Keratinocyte (primary cell): ENCODE measurements around the gene EML1. TPM values are rescaled to one million over a fixed set of nuclear protein-coding genes. Genes with fewer than 3 reads are reported as not detected.
A peak's percentile ranks its signal among the peaks of the same experiment; 100 is the strongest.

ENCODE experiments used
- DNase-seq: peaks from one replicate; pipeline ENCODE4 v3.0.0-alpha.2; 2011; ENCODE audit warnings: low read depth, missing footprints, low spot score
- FAIRE-seq: peaks from 2 replicates; lab custom pipeline; 2011; peaks lifted over from hg19 to GRCh38; lab: Jason Lieb, UNC
- H2AFZ ChIP-seq: 2 replicates; pipeline ENCODE4 v1.6.0; 2012; ENCODE audit warnings: low read length, control low read depth, inconsistent platforms; ENCODE audit not compliant: control insufficient read depth
- H3K27ac ChIP-seq: 2 replicates; pipeline ENCODE4 v1.5.1; 2011; ENCODE audit warnings: low read length; ENCODE audit not compliant: control insufficient read depth, insufficient read depth
- H3K27me3 ChIP-seq: 3 replicates; pipeline ENCODE4 v1.6.0; 2011; ENCODE audit warnings: low read length; ENCODE audit not compliant: control insufficient read depth, insufficient read depth; ENCODE audit errors: extremely low read depth
- H3K36me3 ChIP-seq, 2 experiments: 2 replicates in 1 of 2; 3 replicates in 1 of 2; pipeline ENCODE4 v1.5.1; 2011; ENCODE audit warnings: low read length in 2 of 2, mild to moderate bottlenecking in 1 of 2; ENCODE audit not compliant: control insufficient read depth in 2 of 2, insufficient read depth in 2 of 2; ENCODE audit errors: extremely low read depth in 1 of 2
- H3K4me1 ChIP-seq: 3 replicates; pipeline ENCODE4 v1.5.1; 2011; ENCODE audit warnings: low read length; ENCODE audit not compliant: control insufficient read depth, insufficient read depth; ENCODE audit errors: extremely low read depth
- H3K4me2 ChIP-seq: 3 replicates; pipeline ENCODE4 v1.6.0; 2011; ENCODE audit warnings: low read depth, low read length; ENCODE audit not compliant: control insufficient read depth, insufficient read depth; ENCODE audit errors: extremely low read depth
- H3K4me3 ChIP-seq, 3 experiments: fragments of 200-600 bp in 1 of 3; sonication (generic) in 1 of 3; 2 replicates in 2 of 3; 3 replicates in 1 of 3; pipeline ENCODE4 v1.5.1; 2011 to 2016; ENCODE audit warnings: low read length in 3 of 3, mild to moderate bottlenecking in 3 of 3, control low read depth in 2 of 3, inconsistent platforms in 1 of 3, low read depth in 1 of 3, mixed read lengths in 1 of 3, mixed run types in 1 of 3, moderate library complexity in 1 of 3; ENCODE audit not compliant: control insufficient read depth in 2 of 3, insufficient read depth in 2 of 3; ENCODE audit errors: extremely low read depth in 1 of 3
- H3K79me2 ChIP-seq: 2 replicates; pipeline ENCODE4 v1.6.0; 2012; ENCODE audit warnings: low read length; ENCODE audit not compliant: control insufficient read depth, insufficient read depth
- H3K9ac ChIP-seq: 3 replicates; pipeline ENCODE4 v1.6.0; 2011; ENCODE audit warnings: low read length; ENCODE audit not compliant: control insufficient read depth, insufficient read depth; ENCODE audit errors: extremely low read depth
- H3K9me1 ChIP-seq: 3 replicates; pipeline ENCODE4 v1.6.0; 2011; ENCODE audit warnings: low read length; ENCODE audit not compliant: control insufficient read depth, insufficient read depth; ENCODE audit errors: extremely low read depth
- H3K9me3 ChIP-seq: 2 replicates; pipeline ENCODE4 v1.5.1; 2012; ENCODE audit warnings: low read depth, low read length; ENCODE audit not compliant: control insufficient read depth
- H4K20me1 ChIP-seq: 3 replicates; pipeline ENCODE4 v1.6.0; 2011; ENCODE audit warnings: low read length; ENCODE audit not compliant: control insufficient read depth, insufficient read depth; ENCODE audit errors: extremely low read depth
- EZH2 ChIP-seq: IDR thresholded peaks from one replicate; pipeline ENCODE4 v1.6.1; 2012; ENCODE audit warnings: inconsistent platforms, mild to moderate bottlenecking, low read length, moderate library complexity
- dilution Hi-C: fragments of 300-500 bp; cut with MboI; formaldehyde crosslinking; loops from one replicate; pipeline ENCODE4 v1.7.0; 2020; ENCODE audit warnings: low sequenced_read_pairs; ENCODE audit not compliant: extremely low pct_ligation_motif_present
- polyA plus RNA-seq, 5 experiments: library from polyadenylated mRNA; depleted of rRNA in 3 of 5; stranded (reverse) in 3 of 5; stranded (forward) in 1 of 5; unstranded in 1 of 5; fragments of >200 nt; gene quantifications; 1 replicate in 1 of 5; 2 replicates in 3 of 5; 3 replicates in 1 of 5; pipeline versions ENCODE4 v1.2.1 to v1.2.3, GENCODE V29; 2011 to 2012; ENCODE audit warnings: missing spikeins in 2 of 5, low read depth in 1 of 5, low replicate concordance in 1 of 5
- TF ChIP-seq, protein P1 (sequence below), 3 experiments: IDR thresholded peaks in 1 of 3; conservative IDR thresholded peaks in 1 of 3; optimal IDR thresholded peaks in 1 of 3; 2 replicates in 2 of 3; 3 replicates in 1 of 3; pipeline versions ENCODE3 to v1.5.1; 2011; ENCODE audit warnings: low read length in 3 of 3, mild to moderate bottlenecking in 3 of 3, moderate library complexity in 2 of 3, control low read depth in 1 of 3, inconsistent platforms in 1 of 3; ENCODE audit not compliant: insufficient read depth in 2 of 3; ENCODE audit errors: extremely low read depth in 1 of 3

Gene EML1
- polyA plus RNA-seq, 1 donor (not counting 4 experiments of a cell fraction or from before 2014, with no cell fraction given) = 0.84 TPM

DNA sequence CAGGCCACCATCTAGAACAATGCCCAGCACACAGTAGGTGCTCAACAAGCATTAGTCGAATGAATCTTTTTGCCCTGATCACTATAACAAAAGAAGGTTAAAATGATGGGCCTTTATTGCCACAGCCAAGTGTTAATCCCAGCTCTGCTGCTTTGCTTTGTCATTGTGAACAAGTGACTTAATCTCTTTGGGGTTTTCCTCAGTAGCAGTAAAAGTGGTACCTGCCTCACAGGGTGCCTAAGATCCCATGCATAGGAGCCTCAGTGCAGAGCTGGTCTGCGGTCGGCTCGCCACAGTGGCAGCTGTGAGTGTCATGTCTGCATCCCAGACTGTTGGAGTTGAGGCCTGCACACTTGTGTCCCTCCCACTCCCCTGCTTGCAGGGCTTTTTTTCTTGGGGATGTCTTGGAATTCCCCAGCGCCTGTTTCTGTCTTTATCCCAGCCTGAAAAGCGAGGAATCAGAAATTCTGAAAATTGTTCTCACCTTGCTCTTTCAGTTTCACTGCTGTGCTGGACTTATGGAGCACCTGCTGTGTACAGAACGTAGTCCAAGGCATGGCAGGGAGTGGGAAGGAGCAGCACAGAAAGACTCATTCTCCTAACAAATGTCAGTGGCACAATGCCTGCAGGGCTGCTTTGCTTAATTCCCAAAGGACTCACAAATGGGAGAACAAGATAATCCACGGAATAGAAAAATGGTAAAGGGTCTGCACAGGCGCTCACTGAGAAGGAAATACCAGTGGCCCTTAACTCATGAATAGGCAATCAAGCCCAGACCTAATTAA is 90.8 kb downstream of the EML1 start:
- no peak for TF ChIP-seq EZH2
- TF ChIP-seq, protein P1, sequence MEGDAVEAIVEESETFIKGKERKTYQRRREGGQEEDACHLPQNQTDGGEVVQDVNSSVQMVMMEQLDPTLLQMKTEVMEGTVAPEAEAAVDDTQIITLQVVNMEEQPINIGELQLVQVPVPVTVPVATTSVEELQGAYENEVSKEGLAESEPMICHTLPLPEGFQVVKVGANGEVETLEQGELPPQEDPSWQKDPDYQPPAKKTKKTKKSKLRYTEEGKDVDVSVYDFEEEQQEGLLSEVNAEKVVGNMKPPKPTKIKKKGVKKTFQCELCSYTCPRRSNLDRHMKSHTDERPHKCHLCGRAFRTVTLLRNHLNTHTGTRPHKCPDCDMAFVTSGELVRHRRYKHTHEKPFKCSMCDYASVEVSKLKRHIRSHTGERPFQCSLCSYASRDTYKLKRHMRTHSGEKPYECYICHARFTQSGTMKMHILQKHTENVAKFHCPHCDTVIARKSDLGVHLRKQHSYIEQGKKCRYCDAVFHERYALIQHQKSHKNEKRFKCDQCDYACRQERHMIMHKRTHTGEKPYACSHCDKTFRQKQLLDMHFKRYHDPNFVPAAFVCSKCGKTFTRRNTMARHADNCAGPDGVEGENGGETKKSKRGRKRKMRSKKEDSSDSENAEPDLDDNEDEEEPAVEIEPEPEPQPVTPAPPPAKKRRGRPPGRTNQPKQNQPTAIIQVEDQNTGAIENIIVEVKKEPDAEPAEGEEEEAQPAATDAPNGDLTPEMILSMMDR (optimal IDR thresholded peaks at IDR 0.05 in 1 of 3, IDR thresholded peaks at IDR 0.05 in 1 of 3, conservative IDR thresholded peaks at IDR 0.05 in 1 of 3; ENCODE audit: extremely low read depth in 1 of 3, insufficient read depth in 2 of 3, low read length in 3 of 3) = no peak
- Histone ChIP-seq H3K4me3 (no peak overlapping the region), H3K9me1 (no peaks in the 10 kb centered on the region), H3K9me3 (no peaks in the 10 kb centered on the region), H3K36me3 (no peaks in the 10 kb centered on the region), H4K20me1 (no peaks in the 10 kb centered on the region), H3K27me3 (peaks cover 15% of the 10 kb centered on the region), H3K9ac (no peak overlapping the region), H3K4me1 (no peaks in the 10 kb centered on the region), H2AFZ (no peak overlapping the region), H3K79me2 (no peaks in the 10 kb centered on the region), H3K27ac (no peak overlapping the region), H3K4me2 (no peak overlapping the region)
- FAIRE-seq = no peak
- dilution Hi-C loops = no loop called here
- DNase-seq = no peak

- Histone ChIP-seq H3K9me3 (no peaks in the 10 kb centered on the region), H3K36me3 (no peaks in the 10 kb centered on the region), H3K9ac (no peak overlapping the region), H3K4me2 (no peak overlapping the region), H4K20me1 (no peaks in the 10 kb centered on the region), H3K79me2 (no peaks in the 10 kb centered on the region), H3K4me3 (no peak overlapping the region), H2AFZ (no peak overlapping the region), H3K9me1 (no peaks in the 10 kb centered on the region), H3K27ac (no peak overlapping the region), H3K4me1 (no peaks in the 10 kb centered on the region), H3K27me3 (peaks cover 15% of the 10 kb centered on the region)
- FAIRE-seq (peak; percentile 44), DNase-seq (peak; percentile 21)
- dilution Hi-C loops = no loop called here
- TF ChIP-seq, protein P1 (optimal IDR thresholded peaks at IDR 0.05 in 1 of 3, IDR thresholded peaks at IDR 0.05 in 1 of 3, conservative IDR thresholded peaks at IDR 0.05 in 1 of 3; ENCODE audit: extremely low read depth in 1 of 3, insufficient read depth in 2 of 3, low read length in 3 of 3) = peak; percentile 46 to 63 (median 56)
- TF ChIP-seq EZH2 = no peak
These were observed 91.8 kb downstream of the EML1 start for GRCh38 chr14:99884834-99885648.
